CD14-positive monocyte (primary cell): ENCODE results near the gene KRTAP5-4. TPM values are rescaled to one million over a fixed set of nuclear protein-coding genes. Genes with fewer than 3 reads are reported as not detected.
"Not testable (repeated sequence)": the region's sequence is repeated elsewhere in the genome, so short reads cannot be mapped to it uniquely, and the experiment has no call there.

Experiments
- DNase-seq, 3 donors: peaks; one replicate each; pipeline ENCODE4 v3.0.0-alpha.2; 2011 to 2022
- H2AFZ ChIP-seq: 2 replicates; pipeline ENCODE4 v1.6.0; 2012; ENCODE audit warnings: mild to moderate bottlenecking, low read depth, low read length, inconsistent platforms; ENCODE audit not compliant: insufficient read depth, poor library complexity, severe bottlenecking
- H3K27ac ChIP-seq, 2 donors: 1 replicate in 1 of 2; 2 replicates in 1 of 2; pipeline ENCODE4 v1.5.1; 2012 to 2013; ENCODE audit warnings: low read length in 2 of 2, control low read depth in 1 of 2, inconsistent platforms in 1 of 2, low read depth in 1 of 2, mild to moderate bottlenecking in 1 of 2
- H3K27me3 ChIP-seq, 2 donors: one replicate each; pipeline versions ENCODE4 v1.6.0 to v1.6.1; 2011 to 2013; ENCODE audit warnings: low read length in 2 of 2; ENCODE audit not compliant: control insufficient read depth in 2 of 2, insufficient read depth in 2 of 2
- H3K36me3 ChIP-seq, 2 donors: replicated peaks in 1 of 2; 1 replicate in 1 of 2; 2 replicates in 1 of 2; pipeline versions ENCODE4 v1.5.1 to v1.6.1; 2012 to 2013; ENCODE audit warnings: low read length in 2 of 2, control low read depth in 1 of 2, inconsistent platforms in 1 of 2, mild to moderate bottlenecking in 1 of 2; ENCODE audit not compliant: insufficient read depth in 2 of 2, control insufficient read depth in 1 of 2
- H3K4me1 ChIP-seq, 2 donors: 1 replicate in 1 of 2; 2 replicates in 1 of 2; pipeline versions ENCODE4 v1.5.1 to v1.6.1; 2012 to 2013; ENCODE audit warnings: low read length in 2 of 2, control low read depth in 1 of 2, inconsistent platforms in 1 of 2, mild to moderate bottlenecking in 1 of 2, moderate library complexity in 1 of 2; ENCODE audit not compliant: insufficient read depth in 2 of 2, control insufficient read depth in 1 of 2
- H3K4me2 ChIP-seq: replicated peaks from 2 replicates; pipeline ENCODE3; 2012; ENCODE audit warnings: low read length, moderate library complexity, mild to moderate bottlenecking; ENCODE audit not compliant: poor library complexity, severe bottlenecking; ENCODE audit errors: extremely low read depth
- H3K4me3 ChIP-seq, 3 experiments: fragments of 200-600 bp in 1 of 3; sonication (generic) in 1 of 3; replicated peaks in 1 of 3; 1 replicate in 2 of 3; 2 replicates in 1 of 3; pipeline ENCODE4 v1.5.1; 2011 to 2013; ENCODE audit warnings: low read length in 3 of 3, mild to moderate bottlenecking in 3 of 3, control low read depth in 2 of 3, low read depth in 2 of 3, inconsistent platforms in 1 of 3, moderate library complexity in 1 of 3
- H3K79me2 ChIP-seq: 2 replicates; pipeline ENCODE4 v1.6.0; 2012; ENCODE audit warnings: mild to moderate bottlenecking, control low read depth, inconsistent platforms, low read length, moderate library complexity; ENCODE audit not compliant: insufficient read depth
- H3K9ac ChIP-seq: 2 replicates; pipeline ENCODE4 v1.6.0; 2017; ENCODE audit warnings: low read length, mild to moderate bottlenecking; ENCODE audit not compliant: insufficient read depth, poor library complexity, severe bottlenecking
- H3K9me3 ChIP-seq, 2 donors: replicated peaks in 1 of 2; 1 replicate in 1 of 2; 2 replicates in 1 of 2; pipeline versions ENCODE4 v1.5.1 to v1.6.1; 2012 to 2013; ENCODE audit warnings: low read length in 2 of 2, control low read depth in 1 of 2; ENCODE audit not compliant: control insufficient read depth in 1 of 2, insufficient read depth in 1 of 2
- H4K20me1 ChIP-seq: 2 replicates; pipeline ENCODE4 v1.6.0; 2012; ENCODE audit warnings: mild to moderate bottlenecking, low read length, control low read depth, moderate library complexity; ENCODE audit not compliant: insufficient read depth
- H3K27ac Mint-ChIP-seq, 7 donors: one replicate each; pipeline ENCODE4 v1.8.0; 2020; ENCODE audit warnings: mild to moderate bottlenecking in 7 of 7, mixed read lengths in 7 of 7, moderate library complexity in 6 of 7, inconsistent platforms in 2 of 7
- H3K27me3 Mint-ChIP-seq, 3 donors: one replicate each; pipeline ENCODE4 v1.8.0; 2021 to 2022; ENCODE audit warnings: low read depth in 3 of 3, mild to moderate bottlenecking in 3 of 3, mixed read lengths in 3 of 3, moderate library complexity in 3 of 3, inconsistent platforms in 1 of 3
- H3K36me3 Mint-ChIP-seq, 2 donors: one replicate each; pipeline ENCODE4 v1.8.0; 2020; ENCODE audit warnings: mixed read lengths in 2 of 2, inconsistent platforms in 1 of 2, mild to moderate bottlenecking in 1 of 2
- H3K4me1 Mint-ChIP-seq: one replicate; pipeline ENCODE4 v1.8.0; 2020; ENCODE audit warnings: mild to moderate bottlenecking, mixed read lengths
- H3K4me3 Mint-ChIP-seq, 2 donors: one replicate each; pipeline ENCODE4 v1.8.0; 2020; ENCODE audit warnings: mild to moderate bottlenecking in 2 of 2, mixed read lengths in 2 of 2, moderate library complexity in 1 of 2
- H3K9me3 Mint-ChIP-seq, 7 donors: one replicate each; pipeline ENCODE4 v1.8.0; 2020 to 2022; ENCODE audit warnings: mixed read lengths in 7 of 7, mild to moderate bottlenecking in 6 of 7, moderate library complexity in 6 of 7, inconsistent platforms in 2 of 7
- WGBS: methylation state at CpG from one replicate; pipeline ENCODE4 v1.1.5; 2013; ENCODE audit warnings: missing lambda C conversion rate; ENCODE audit not compliant: insufficient coverage; 5-methylcytosine and 5-hydroxymethylcytosine counted together
- intact Hi-C, 2 donors: fragments of 100-400 bp; cut with micrococcal nuclease; formaldehyde crosslinking; loops; one replicate each; pipeline versions ENCODE4 v1.15.0 to v1.15.1; 2023
- polyA plus RNA-seq, 3 donors: library from polyadenylated mRNA; depleted of rRNA in 1 of 3; unstranded in 2 of 3; stranded (reverse) in 1 of 3; fragments of 300-500 nt in 2 of 3; fragments of >200 nt in 1 of 3; fragmentation: Illumina TruSeq in 2 of 3; gene quantifications; 1 replicate in 2 of 3; 2 replicates in 1 of 3; pipeline ENCODE4 v1.2.3, GENCODE V29; 2012 to 2021
- TF ChIP-seq, protein P1 (sequence below): fragments of 200-600 bp; IDR thresholded peaks from one replicate; pipeline ENCODE4 v1.8.0; 2022; ENCODE audit warnings: antibody characterized with exemption, mild to moderate bottlenecking

The KRTAP5-4 gene
- polyA plus RNA-seq, 3 donors, result not detected

DNA sequence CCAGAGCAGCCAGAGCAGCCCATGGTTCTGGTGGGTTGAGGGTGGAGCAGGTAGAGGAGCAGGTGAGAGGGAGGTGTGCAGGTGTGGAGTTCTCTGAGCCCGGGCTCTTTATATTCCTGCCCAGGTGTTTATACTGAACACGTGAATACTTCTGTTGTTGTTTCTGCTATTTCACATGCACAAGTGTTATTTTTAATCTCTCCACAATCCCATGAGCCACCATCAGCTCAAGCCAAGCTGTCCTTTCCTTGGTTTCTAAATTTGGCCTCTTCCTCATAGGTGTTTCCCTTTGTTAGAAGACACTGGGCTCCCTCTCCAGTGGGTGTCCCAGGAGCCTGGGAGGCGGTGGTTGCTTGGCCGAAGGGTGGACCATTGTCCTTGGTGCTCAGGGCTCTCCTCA lies 13.6 kb downstream of the KRTAP5-4 start, which contains the start of gene KRTAP5-3:
KRTAP5-3 (minus strand) TSS at position 101 of the 400 bp plus-strand sequence; CDS start at position 23, 78 bp downstream.
- Mint-ChIP-seq H3K36me3 (no peaks in the 10 kb centered on the region), H3K4me3 (no peak within 1 kb of the TSS), H3K27me3 (peaks cover 13 to 26% (median 25%) of the 10 kb centered on the region in 3 donors), H3K27ac (peak within 1 kb of the TSS in 1 of 7 donors; percentile 43), H3K9me3 (peaks cover 0 to 8% (median 4%) of the 10 kb centered on the region in 7 donors), H3K4me1 (no peaks in the 10 kb centered on the region)
- no peak for DNase-seq
- 92% methylated on average over 2 of the region's 4 CpGs for WGBS
- TF ChIP-seq, protein P1, sequence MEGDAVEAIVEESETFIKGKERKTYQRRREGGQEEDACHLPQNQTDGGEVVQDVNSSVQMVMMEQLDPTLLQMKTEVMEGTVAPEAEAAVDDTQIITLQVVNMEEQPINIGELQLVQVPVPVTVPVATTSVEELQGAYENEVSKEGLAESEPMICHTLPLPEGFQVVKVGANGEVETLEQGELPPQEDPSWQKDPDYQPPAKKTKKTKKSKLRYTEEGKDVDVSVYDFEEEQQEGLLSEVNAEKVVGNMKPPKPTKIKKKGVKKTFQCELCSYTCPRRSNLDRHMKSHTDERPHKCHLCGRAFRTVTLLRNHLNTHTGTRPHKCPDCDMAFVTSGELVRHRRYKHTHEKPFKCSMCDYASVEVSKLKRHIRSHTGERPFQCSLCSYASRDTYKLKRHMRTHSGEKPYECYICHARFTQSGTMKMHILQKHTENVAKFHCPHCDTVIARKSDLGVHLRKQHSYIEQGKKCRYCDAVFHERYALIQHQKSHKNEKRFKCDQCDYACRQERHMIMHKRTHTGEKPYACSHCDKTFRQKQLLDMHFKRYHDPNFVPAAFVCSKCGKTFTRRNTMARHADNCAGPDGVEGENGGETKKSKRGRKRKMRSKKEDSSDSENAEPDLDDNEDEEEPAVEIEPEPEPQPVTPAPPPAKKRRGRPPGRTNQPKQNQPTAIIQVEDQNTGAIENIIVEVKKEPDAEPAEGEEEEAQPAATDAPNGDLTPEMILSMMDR, result no peak
- H3K36me3 ChIP-seq, result no peaks in the 10 kb centered on the region
- no peaks in the 10 kb centered on the region for H3K4me1 ChIP-seq
- H3K4me3 ChIP-seq, result no peak within 1 kb of the TSS
- intact Hi-C loops, result no loop called here
- H3K9ac ChIP-seq, result no peak within 1 kb of the TSS
- H4K20me1 ChIP-seq, result no peaks in the 10 kb centered on the region
- H3K4me2 ChIP-seq, result no peak within 1 kb of the TSS
- no peak within 1 kb of the TSS for H2AFZ ChIP-seq
- no peaks in the 10 kb centered on the region for H3K79me2 ChIP-seq
- H3K27me3 ChIP-seq, result peaks cover 0 to 3% of the 10 kb centered on the region in 2 donors
- H3K9me3 ChIP-seq, result no peaks in the 10 kb centered on the region
- H3K27ac ChIP-seq, result no peak within 1 kb of the TSS

DNA sequence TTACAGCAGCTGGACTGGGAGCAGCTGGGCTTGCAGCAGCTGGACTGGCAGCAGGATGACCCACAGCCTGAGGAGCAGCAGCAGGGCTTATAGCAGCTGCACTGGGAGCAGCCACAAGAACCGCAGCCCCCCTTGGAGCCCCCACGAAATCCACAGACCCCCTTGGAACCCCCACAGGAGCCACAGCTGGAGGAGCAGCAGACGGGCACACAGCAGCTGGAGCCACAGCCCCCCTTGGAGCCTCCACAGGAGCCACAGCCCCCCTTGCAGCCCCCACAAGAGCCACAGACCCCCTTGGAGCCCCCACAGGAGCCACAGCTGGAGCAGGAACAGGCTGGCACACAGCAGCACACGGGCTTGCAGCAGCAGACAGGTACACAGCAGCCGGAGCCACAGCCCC lies 14.0 kb downstream of the KRTAP5-4 start:
- H3K4me1 Mint-ChIP-seq, H3K9ac ChIP-seq, H3K9me3 ChIP-seq, H3K4me3 ChIP-seq, H3K27ac Mint-ChIP-seq, H3K79me2 ChIP-seq, H3K9me3 Mint-ChIP-seq, H4K20me1 ChIP-seq, H2AFZ ChIP-seq, H3K27me3 ChIP-seq, DNase-seq, H3K36me3 Mint-ChIP-seq, H3K4me1 ChIP-seq, intact Hi-C loops, H3K36me3 ChIP-seq, H3K4me2 ChIP-seq, H3K27ac ChIP-seq, H3K4me3 Mint-ChIP-seq: not testable (repeated sequence)
- WGBS, result 51% methylated on average over 4 of the region's 5 CpGs
- peaks cover 13 to 27% (median 26%) of the 10 kb centered on the region in 3 donors for H3K27me3 Mint-ChIP-seq

DNA sequence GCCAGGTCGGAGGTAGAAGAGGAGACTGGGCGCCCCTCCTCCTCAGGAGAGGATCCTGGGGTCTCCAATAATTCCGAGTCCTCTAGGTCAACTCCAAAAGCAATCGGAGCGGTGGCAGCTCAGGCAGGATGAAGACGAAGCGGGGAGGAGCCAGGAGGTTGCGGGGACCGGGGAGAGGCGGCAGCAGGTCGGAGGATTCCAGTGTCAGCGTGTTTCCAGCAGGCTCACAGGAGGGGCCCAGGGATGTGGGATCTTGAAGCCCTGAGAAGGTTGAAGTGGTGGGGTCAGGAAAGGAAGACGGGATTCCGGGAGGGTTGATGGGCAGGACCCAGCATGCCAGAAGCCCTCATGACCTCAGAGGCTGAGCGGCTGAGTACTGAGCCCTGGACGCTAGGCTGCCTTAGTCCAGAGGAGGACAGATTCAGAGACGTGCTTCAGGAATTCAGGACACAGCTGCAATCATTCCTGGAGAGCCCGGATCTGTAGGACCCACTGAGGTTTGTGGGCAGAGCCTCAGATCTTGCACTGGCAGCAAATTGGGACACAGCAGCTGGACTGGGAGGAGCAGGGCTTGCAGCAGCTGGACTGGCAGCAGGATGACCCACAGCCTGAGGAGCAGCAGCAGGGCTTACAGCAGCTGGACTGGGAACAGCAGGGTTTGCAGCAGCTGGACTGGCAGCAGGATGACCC lies 14.6 kb downstream of the KRTAP5-4 start:
- Mint-ChIP-seq H3K4me3 (peak overlapping the region in 1 of 2 donors; percentile 28), H3K27me3 (peaks cover 13 to 28% (median 27%) of the 10 kb centered on the region in 3 donors), H3K27ac (peak overlapping the region in 1 of 7 donors; percentile 43)
- H3K9me3 Mint-ChIP-seq, DNase-seq, intact Hi-C loops, H3K9ac ChIP-seq, H3K4me1 Mint-ChIP-seq, H3K79me2 ChIP-seq, H3K4me3 ChIP-seq, H2AFZ ChIP-seq, H3K4me2 ChIP-seq, H3K9me3 ChIP-seq, H3K36me3 ChIP-seq, H3K4me1 ChIP-seq, H4K20me1 ChIP-seq, H3K27ac ChIP-seq, H3K36me3 Mint-ChIP-seq, H3K27me3 ChIP-seq: not testable (repeated sequence)
- WGBS, result 62% methylated on average over 18 of the region's 18 CpGs

DNA sequence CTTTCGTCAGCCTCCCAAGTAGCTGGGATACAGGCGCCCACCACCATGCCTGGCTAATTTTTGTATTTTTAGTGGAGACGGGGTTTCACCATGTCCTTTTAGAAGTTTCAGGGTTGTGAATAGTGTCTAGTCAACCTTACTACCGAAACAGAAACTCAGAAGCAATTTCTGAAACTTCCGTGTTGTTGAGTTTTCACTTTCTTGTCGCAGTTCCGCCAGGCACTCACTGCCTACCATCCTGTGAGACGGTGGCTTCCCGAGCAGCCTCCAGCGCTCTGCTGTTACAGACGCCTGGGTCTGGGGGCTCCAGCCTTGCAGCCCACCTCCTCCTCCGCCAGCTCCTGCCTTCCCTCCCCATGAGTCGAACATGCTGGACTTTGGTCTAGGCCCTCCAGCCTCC lies 16.0 kb downstream of the KRTAP5-4 start:
- H3K27ac ChIP-seq, H3K4me1 ChIP-seq, DNase-seq, H3K9me3 ChIP-seq, H3K9ac ChIP-seq, H3K27ac Mint-ChIP-seq, H3K4me3 Mint-ChIP-seq, H3K27me3 ChIP-seq, intact Hi-C loops, H3K79me2 ChIP-seq, H3K36me3 Mint-ChIP-seq, H3K4me3 ChIP-seq, H3K9me3 Mint-ChIP-seq, H3K36me3 ChIP-seq, H3K4me1 Mint-ChIP-seq, H2AFZ ChIP-seq, H4K20me1 ChIP-seq, H3K4me2 ChIP-seq: not testable (repeated sequence)
- H3K27me3 Mint-ChIP-seq, result peaks cover 18 to 33% (median 29%) of the 10 kb centered on the region in 3 donors
- WGBS, result 89% methylated on average over 9 of the region's 13 CpGs
